OCI-LY7 (cell line): Measurements from ENCODE around the gene GLRX5.

Source experiments
- EZH2phosphoT487 ChIP-seq: fragments of 200-600 bp; sonication (generic); IDR thresholded peaks from 2 replicates; pipeline ENCODE4 v1.6.1; 2018; ENCODE audit warnings: low read depth, borderline replicate concordance, mild to moderate bottlenecking, mixed run types, antibody characterized with exemption, low read length, moderate library complexity, mixed read lengths
- TF ChIP-seq, protein P1 (sequence below): fragments of 200-600 bp; sonication (generic); conservative IDR thresholded peaks from 2 replicates; pipeline ENCODE4 v1.5.1; 2014; ENCODE audit warnings: mild to moderate bottlenecking, antibody characterized with exemption, low read length, moderate library complexity, mixed read lengths

DNA sequence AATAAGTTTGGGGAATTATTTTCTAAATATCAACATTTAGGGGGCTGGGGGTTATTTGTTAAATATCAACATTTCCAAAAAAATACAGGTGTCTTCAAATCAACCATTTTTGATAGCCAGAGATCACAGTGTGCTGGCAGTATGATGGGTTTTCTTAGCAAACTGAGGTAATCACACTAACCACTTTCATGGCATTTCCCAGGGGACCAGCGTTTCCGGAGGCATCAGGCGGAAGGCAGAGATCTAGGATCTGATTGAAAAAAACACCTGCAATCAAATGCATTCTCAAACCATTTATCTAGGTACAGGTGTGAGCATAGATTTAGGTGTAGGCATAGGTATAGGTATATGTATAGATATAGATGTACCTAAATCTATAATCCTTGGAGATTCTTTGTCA lies 34.6 kb downstream of the GLRX5 start:
- TF ChIP-seq, protein P1, sequence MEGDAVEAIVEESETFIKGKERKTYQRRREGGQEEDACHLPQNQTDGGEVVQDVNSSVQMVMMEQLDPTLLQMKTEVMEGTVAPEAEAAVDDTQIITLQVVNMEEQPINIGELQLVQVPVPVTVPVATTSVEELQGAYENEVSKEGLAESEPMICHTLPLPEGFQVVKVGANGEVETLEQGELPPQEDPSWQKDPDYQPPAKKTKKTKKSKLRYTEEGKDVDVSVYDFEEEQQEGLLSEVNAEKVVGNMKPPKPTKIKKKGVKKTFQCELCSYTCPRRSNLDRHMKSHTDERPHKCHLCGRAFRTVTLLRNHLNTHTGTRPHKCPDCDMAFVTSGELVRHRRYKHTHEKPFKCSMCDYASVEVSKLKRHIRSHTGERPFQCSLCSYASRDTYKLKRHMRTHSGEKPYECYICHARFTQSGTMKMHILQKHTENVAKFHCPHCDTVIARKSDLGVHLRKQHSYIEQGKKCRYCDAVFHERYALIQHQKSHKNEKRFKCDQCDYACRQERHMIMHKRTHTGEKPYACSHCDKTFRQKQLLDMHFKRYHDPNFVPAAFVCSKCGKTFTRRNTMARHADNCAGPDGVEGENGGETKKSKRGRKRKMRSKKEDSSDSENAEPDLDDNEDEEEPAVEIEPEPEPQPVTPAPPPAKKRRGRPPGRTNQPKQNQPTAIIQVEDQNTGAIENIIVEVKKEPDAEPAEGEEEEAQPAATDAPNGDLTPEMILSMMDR, result no peak
- no peak for TF ChIP-seq EZH2phosphoT487
